Ecto neural progenitor cell (in vitro differentiated cells): ENCODE results near the gene ZC3H13.
"Not testable (repeated sequence)": the region's sequence is repeated elsewhere in the genome, so short reads cannot be mapped to it uniquely, and the experiment has no call there.

Experiments
- DNase-seq: peaks from one replicate; pipeline ENCODE4 v3.0.0-alpha.2; 2018; ENCODE audit warnings: low spot score

Gene ZC3H13

GRCh38 chr13:46010148-46010547 is 42.4 kb downstream of the ZC3H13 start:
- no peak for DNase-seq

- no peak for DNase-seq
Observed at GRCh38 chr13:46008631-46009030, 43.9 kb downstream of the ZC3H13 start.

- DNase-seq = no peak
Observed at GRCh38 chr13:46006688-46007452, 45.7 kb downstream of the ZC3H13 start.

- no peak for DNase-seq
Observed at GRCh38 chr13:46004491-46004890, 48.1 kb downstream of the ZC3H13 start.

GRCh38 chr13:45996631-45997030 is 55.9 kb downstream of the ZC3H13 start:
- DNase-seq = no peak

GRCh38 chr13:45995245-45995644 is 57.3 kb downstream of the ZC3H13 start:
- no peak for DNase-seq

- DNase-seq = no peak
Observed at GRCh38 chr13:45994752-45995151, 57.8 kb downstream of the ZC3H13 start.

GRCh38 chr13:45989607-45990006 is 62.9 kb downstream of the ZC3H13 start:
- no peak for DNase-seq

GRCh38 chr13:45981127-45981526 is 71.4 kb downstream of the ZC3H13 start:
- not testable (repeated sequence) for DNase-seq

- DNase-seq = no peak
Observed at GRCh38 chr13:45975337-45975736, 77.2 kb downstream of the ZC3H13 start.

- no peak for DNase-seq
Observed at GRCh38 chr13:45974500-45974899, 78.0 kb downstream of the ZC3H13 start.

- no peak for DNase-seq
Observed at GRCh38 chr13:45967589-45967988, 85.0 kb downstream of the ZC3H13 start.

GRCh38 chr13:45966715-45967114 is 85.8 kb downstream of the ZC3H13 start:
- no peak for DNase-seq

- DNase-seq = no peak
Observed at GRCh38 chr13:45961468-45961867, 91.1 kb downstream of the ZC3H13 start.

- no peak for DNase-seq
Observed at GRCh38 chr13:45954836-45955800, 97.4 kb downstream of the ZC3H13 start.

- no peak for DNase-seq
Observed at GRCh38 chr13:45953082-45953481, 99.5 kb downstream of the ZC3H13 start.

- DNase-seq = no peak
Observed at GRCh38 chr13:45951724-45952123, 100.8 kb downstream of the ZC3H13 start.

GRCh38 chr13:45951166-45951565 is 101.4 kb downstream of the ZC3H13 start:
- DNase-seq = no peak

- DNase-seq = no peak
Observed at GRCh38 chr13:45950386-45951000, 102.1 kb downstream of the ZC3H13 start.

- no peak for DNase-seq
Observed at GRCh38 chr13:45949161-45949560, 103.4 kb downstream of the ZC3H13 start.

- no peak for DNase-seq
Observed at GRCh38 chr13:45943965-45944364, 108.6 kb downstream of the ZC3H13 start.

- DNase-seq = no peak
Observed at GRCh38 chr13:45943120-45943519, 109.4 kb downstream of the ZC3H13 start.

GRCh38 chr13:45941261-45941660 is 111.3 kb downstream of the ZC3H13 start:
- DNase-seq = no peak
